ENCODE results near the gene DAAM2. TPM values are rescaled to one million over a fixed set of nuclear protein-coding genes. Genes with fewer than 3 reads are reported as not detected.

DAAM2 gene
- total RNA-seq, 2 experiments from 2014 or later = not detected

DNA sequence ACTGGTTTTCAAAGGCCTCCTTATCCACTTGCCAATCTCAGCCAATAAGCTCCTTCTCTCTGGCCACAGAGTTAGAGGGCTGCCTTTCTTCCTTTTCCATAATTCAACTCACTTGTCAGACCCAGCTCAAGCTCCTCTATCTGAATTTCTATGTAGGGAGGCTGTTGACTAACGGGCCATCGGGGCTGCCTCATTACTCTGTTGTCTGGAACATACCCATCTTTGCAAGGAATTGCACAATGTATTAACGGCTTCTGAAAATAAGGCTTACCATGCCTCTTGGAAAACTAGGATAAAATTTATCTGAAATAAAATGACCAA, 38.5 kb upstream of the DAAM2 start:
- Mint-ChIP-seq H3K27me3 (peaks cover 9% of the 10 kb centered on the region), H3K4me1 (ENCODE audit: low read depth) (no peaks in the 10 kb centered on the region), H3K9me3 (no peaks in the 10 kb centered on the region), H3K4me3 (no peak overlapping the region), H3K36me3 (ENCODE audit: low read depth) (no peaks in the 10 kb centered on the region), H3K27ac (no peak overlapping the region)
- H3K9me3 ChIP-seq (ENCODE audit: control insufficient read depth in 1 of 2, insufficient read depth in 1 of 2, low read length in 2 of 2) = no peaks in the 10 kb centered on the region
- H3K36me3 ChIP-seq (ENCODE audit: insufficient read depth, low read length) = no peaks in the 10 kb centered on the region
- ATAC-seq (ENCODE audit: poor library complexity) = no peak
- TF ChIP-seq CTCF (IDR thresholded peaks at IDR 0.05) = no peak
- ChIA-PET CTCF (no interaction called here), POLR2A (no interaction called here)
- intact Hi-C loops (cut with DNase I, micrococcal nuclease) = no loop called here
- no peak overlapping the region for H3K4me3 ChIP-seq (ENCODE audit: low read length)
- no peaks in the 10 kb centered on the region for H3K27me3 ChIP-seq (ENCODE audit: control insufficient read depth in 1 of 2, insufficient read depth in 2 of 2, low read length in 2 of 2)
- H3K27ac ChIP-seq (ENCODE audit: low read depth in 1 of 2, low read length in 2 of 2) = no peak overlapping the region
- no peaks in the 10 kb centered on the region for H3K4me1 ChIP-seq (ENCODE audit: insufficient read depth, low read length)
- no peak for DNase-seq

- Histone ChIP-seq H3K27me3 (ENCODE audit: control insufficient read depth in 1 of 2, insufficient read depth in 2 of 2, low read length in 2 of 2) (peaks cover 0 to 3% of the 10 kb centered on the region in 2 experiments), H3K4me3 (ENCODE audit: low read length) (no peak overlapping the region), H3K4me1 (ENCODE audit: insufficient read depth, low read length) (no peaks in the 10 kb centered on the region), H3K9me3 (ENCODE audit: control insufficient read depth in 1 of 2, insufficient read depth in 1 of 2, low read length in 2 of 2) (no peaks in the 10 kb centered on the region), H3K36me3 (ENCODE audit: insufficient read depth, low read length) (no peaks in the 10 kb centered on the region), H3K27ac (ENCODE audit: low read depth in 1 of 2, low read length in 2 of 2) (no peak overlapping the region)
- Mint-ChIP-seq H3K36me3 (ENCODE audit: low read depth) (no peaks in the 10 kb centered on the region), H3K4me3 (no peak overlapping the region), H3K27ac (no peak overlapping the region), H3K4me1 (ENCODE audit: low read depth) (no peaks in the 10 kb centered on the region), H3K27me3 (peaks cover 12% of the 10 kb centered on the region), H3K9me3 (no peaks in the 10 kb centered on the region)
- DNase-seq = no peak
- no peak for TF ChIP-seq CTCF (IDR thresholded peaks at IDR 0.05)
- ChIA-PET CTCF (no interaction called here), POLR2A (no interaction called here)
- ATAC-seq (ENCODE audit: poor library complexity) = no peak
- intact Hi-C loops (cut with DNase I, micrococcal nuclease) = no loop called here
Observed at GRCh38 chr6:39754514-39755115, 37.6 kb upstream of the DAAM2 start.

DNA sequence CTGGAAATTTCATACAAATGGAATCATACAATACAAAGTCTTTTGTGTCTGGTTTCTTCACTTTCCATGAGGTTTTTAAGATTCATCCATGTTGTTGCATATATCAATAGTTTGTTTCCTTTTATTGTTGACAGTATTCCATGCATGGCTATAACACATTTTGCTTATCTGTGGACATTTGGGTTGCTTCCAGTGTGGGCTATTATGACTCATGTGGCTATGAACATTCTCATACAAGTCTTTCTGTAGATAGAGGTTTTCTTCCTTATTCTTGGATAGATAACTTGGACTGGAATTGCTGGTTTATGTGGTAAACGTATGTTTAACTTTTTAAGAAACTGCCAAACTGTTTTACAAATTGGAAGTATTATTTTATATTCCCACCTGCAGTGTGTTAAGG, 36.9 kb upstream of the DAAM2 start:
- no peak overlapping the region for H3K4me3 ChIP-seq (ENCODE audit: low read length)
- CTCF ChIA-PET = no interaction called here
- Mint-ChIP-seq H3K27me3 (peaks cover 16% of the 10 kb centered on the region), H3K4me3 (no peak overlapping the region), H3K36me3 (ENCODE audit: low read depth) (no peaks in the 10 kb centered on the region), H3K4me1 (ENCODE audit: low read depth) (no peaks in the 10 kb centered on the region), H3K9me3 (no peaks in the 10 kb centered on the region), H3K27ac (no peak overlapping the region)
- no peak for DNase-seq
- H3K27ac ChIP-seq (ENCODE audit: low read depth in 1 of 2, low read length in 2 of 2) = no peak overlapping the region
- no peaks in the 10 kb centered on the region for H3K36me3 ChIP-seq (ENCODE audit: insufficient read depth, low read length)
- H3K4me1 ChIP-seq (ENCODE audit: insufficient read depth, low read length) = no peaks in the 10 kb centered on the region
- POLR2A ChIA-PET = no interaction called here
- intact Hi-C loops (cut with DNase I, micrococcal nuclease) = no loop called here
- H3K27me3 ChIP-seq (ENCODE audit: control insufficient read depth in 1 of 2, insufficient read depth in 2 of 2, low read length in 2 of 2) = peaks cover 0 to 5% of the 10 kb centered on the region in 2 experiments
- ATAC-seq (ENCODE audit: poor library complexity) = no peak
- H3K9me3 ChIP-seq (ENCODE audit: control insufficient read depth in 1 of 2, insufficient read depth in 1 of 2, low read length in 2 of 2) = no peaks in the 10 kb centered on the region
- no peak for TF ChIP-seq CTCF (IDR thresholded peaks at IDR 0.05)
